C4-2B (cell line): ENCODE measurements around the gene SPINK4.
A peak's percentile ranks its signal among the peaks of the same experiment; 100 is the strongest.

Experiments
- H3K27ac ChIP-seq: fragments of 450-650 bp; 2 replicates; pipeline ENCODE4 v1.5.1; 2017
- ZFX ChIP-seq: fragments of 450-650 bp; IDR thresholded peaks from 2 replicates; pipeline ENCODE4 v1.6.1; 2017
- TF ChIP-seq, protein P1 (sequence below): fragments of 450-650 bp; conservative IDR thresholded peaks from 2 replicates; pipeline ENCODE4 v1.5.1; 2017; ENCODE audit warnings: mild to moderate bottlenecking

SPINK4 gene

DNA sequence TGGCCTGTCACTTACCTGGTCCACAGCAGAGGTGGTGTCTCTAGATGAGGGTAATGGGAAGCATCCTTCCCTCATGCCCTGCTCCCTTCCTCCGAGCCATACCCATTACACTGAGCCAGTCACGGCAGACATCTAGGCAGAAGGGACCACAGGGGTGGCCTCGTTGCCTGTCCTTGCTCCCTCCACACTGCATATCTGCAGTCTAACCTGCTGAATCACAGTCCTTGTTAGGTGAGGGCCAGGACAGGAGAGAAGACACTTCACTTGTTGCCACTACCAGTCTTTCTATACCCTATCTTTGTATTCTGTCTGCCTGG, 18.4 kb upstream of the SPINK4 start:
- no peak overlapping the region for H3K27ac ChIP-seq

DNA sequence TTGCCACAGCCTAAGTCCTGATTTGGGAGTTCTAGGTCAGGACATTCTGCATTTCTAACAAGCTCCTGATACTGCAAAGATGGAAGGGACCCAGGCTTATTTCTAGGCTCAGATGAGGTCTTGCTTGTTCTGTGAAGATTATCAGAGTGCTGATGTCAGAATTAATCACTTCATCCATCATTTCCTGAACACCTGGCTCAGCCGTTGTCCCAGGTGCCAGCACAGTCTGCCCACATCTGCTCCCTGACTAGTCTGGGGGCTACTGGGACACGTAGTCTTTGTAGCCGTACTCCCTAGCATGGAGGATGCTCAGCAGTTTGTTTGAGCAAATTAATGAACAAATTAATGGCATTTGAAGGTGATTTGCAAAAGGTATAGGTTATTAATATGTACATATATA, 17.9 kb upstream of the SPINK4 start:
- TF ChIP-seq, protein P1, sequence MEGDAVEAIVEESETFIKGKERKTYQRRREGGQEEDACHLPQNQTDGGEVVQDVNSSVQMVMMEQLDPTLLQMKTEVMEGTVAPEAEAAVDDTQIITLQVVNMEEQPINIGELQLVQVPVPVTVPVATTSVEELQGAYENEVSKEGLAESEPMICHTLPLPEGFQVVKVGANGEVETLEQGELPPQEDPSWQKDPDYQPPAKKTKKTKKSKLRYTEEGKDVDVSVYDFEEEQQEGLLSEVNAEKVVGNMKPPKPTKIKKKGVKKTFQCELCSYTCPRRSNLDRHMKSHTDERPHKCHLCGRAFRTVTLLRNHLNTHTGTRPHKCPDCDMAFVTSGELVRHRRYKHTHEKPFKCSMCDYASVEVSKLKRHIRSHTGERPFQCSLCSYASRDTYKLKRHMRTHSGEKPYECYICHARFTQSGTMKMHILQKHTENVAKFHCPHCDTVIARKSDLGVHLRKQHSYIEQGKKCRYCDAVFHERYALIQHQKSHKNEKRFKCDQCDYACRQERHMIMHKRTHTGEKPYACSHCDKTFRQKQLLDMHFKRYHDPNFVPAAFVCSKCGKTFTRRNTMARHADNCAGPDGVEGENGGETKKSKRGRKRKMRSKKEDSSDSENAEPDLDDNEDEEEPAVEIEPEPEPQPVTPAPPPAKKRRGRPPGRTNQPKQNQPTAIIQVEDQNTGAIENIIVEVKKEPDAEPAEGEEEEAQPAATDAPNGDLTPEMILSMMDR: no peak
- no peak for TF ChIP-seq ZFX
- no peak overlapping the region for H3K27ac ChIP-seq

More for the DNA sequence above, 18.4 kb upstream of the SPINK4 start:
- no peak for TF ChIP-seq ZFX
- TF ChIP-seq, protein P1: no peak

GRCh38 chr9:33223696-33224095, 16.3 kb upstream of the SPINK4 start:
- H3K27ac ChIP-seq: no peak overlapping the region
- TF ChIP-seq, protein P1: no peak
- no peak for TF ChIP-seq ZFX

DNA sequence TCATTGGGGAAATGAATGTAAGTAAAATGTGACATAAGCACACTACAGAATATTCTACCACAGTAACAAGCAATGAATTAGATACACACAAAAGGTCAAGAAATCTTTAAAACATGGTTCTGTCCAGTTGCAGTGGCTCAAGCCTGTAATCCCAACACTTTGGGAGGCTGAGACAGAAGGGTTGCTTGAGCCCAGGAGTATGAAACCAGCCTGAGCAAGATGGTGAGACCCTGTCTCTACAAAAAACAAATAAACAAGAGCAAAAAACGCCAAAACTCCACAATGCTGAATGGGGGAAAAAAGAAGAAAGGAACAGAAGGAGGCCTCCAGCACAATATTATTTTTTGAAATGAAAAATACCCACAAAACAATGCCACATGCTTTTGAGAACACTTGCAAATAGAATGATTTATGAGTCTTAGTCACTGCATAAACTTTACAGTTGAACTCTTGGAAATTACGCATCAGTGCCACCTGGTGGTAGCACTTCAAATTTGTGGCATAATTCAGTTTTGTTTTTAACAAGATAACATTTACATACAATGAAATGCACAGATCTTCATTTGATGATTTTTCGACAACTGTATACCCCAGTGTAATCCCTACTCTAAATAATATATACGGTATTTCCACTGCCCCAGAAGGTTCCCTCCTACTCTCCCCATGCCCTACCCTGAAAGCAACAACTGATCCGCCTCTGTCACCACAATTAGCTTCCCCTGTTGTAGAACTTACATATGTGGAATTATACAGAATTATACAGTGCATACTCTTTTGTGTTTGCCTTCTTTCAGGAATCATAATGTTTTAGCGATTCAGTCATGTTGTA, 14.4 kb upstream of the SPINK4 start:
- H3K27ac ChIP-seq: no peak overlapping the region
- no peak for TF ChIP-seq ZFX
- TF ChIP-seq, protein P1: peak; percentile 86

- no peak overlapping the region for H3K27ac ChIP-seq
- no peak for TF ChIP-seq ZFX
- TF ChIP-seq, protein P1: no peak
Observed at GRCh38 chr9:33227008-33227398, 13.0 kb upstream of the SPINK4 start.

GRCh38 chr9:33227741-33228140, 12.2 kb upstream of the SPINK4 start:
- TF ChIP-seq ZFX: no peak
- TF ChIP-seq, protein P1: no peak
- no peak overlapping the region for H3K27ac ChIP-seq

- H3K27ac ChIP-seq: no peak overlapping the region
- TF ChIP-seq ZFX: no peak
- TF ChIP-seq, protein P1: no peak
Observed at GRCh38 chr9:33228606-33229005, 11.4 kb upstream of the SPINK4 start.
